IPS DF 4.7 (cell line): ENCODE data around the gene CLDN24.

Experiments used
- DNase-seq: peaks from one replicate; pipeline ENCODE4 v3.0.0-alpha.2; 2013; ENCODE audit warnings: low spot score; ENCODE audit errors: extremely low read depth

CLDN24 gene

GRCh38 chr4:183323295-183323694 lies 1.1 kb upstream of the CLDN24 start:
- DNase-seq, result no peak

- DNase-seq, result no peak
These were observed 710 bp downstream of the CLDN24 start for GRCh38 chr4:183321516-183321915.

GRCh38 chr4:183321079-183321478 lies 1.1 kb downstream of the CLDN24 start:
- no peak for DNase-seq

GRCh38 chr4:183320211-183321059 lies 1.8 kb downstream of the CLDN24 start, which contains the start of gene CLDN22:
Gene CLDN22 (minus strand): TSS chr4:183320276. CDS start chr4:183320218, 58 bp downstream.
- DNase-seq, result no peak

GRCh38 chr4:183318656-183319055 lies 3.6 kb downstream of the CLDN24 start:
- DNase-seq, result no peak

- no peak for DNase-seq
These were observed 7.4 kb downstream of the CLDN24 start for GRCh38 chr4:183314806-183315205.

GRCh38 chr4:183314336-183314735 lies 7.9 kb downstream of the CLDN24 start:
- no peak for DNase-seq

- no peak for DNase-seq
These were observed 9.4 kb downstream of the CLDN24 start for GRCh38 chr4:183312841-183313240.

- no peak for DNase-seq
These were observed 15.4 kb downstream of the CLDN24 start for GRCh38 chr4:183306811-183307210.

- no peak for DNase-seq
These were observed 17.7 kb downstream of the CLDN24 start for GRCh38 chr4:183304538-183304937.

- DNase-seq, result no peak
These were observed 18.2 kb downstream of the CLDN24 start for GRCh38 chr4:183304067-183304466.

GRCh38 chr4:183303301-183303700 lies 18.9 kb downstream of the CLDN24 start:
- DNase-seq, result no peak

- no peak for DNase-seq
These were observed 21.6 kb downstream of the CLDN24 start for GRCh38 chr4:183300655-183301054.

- no peak for DNase-seq
These were observed 22.2 kb downstream of the CLDN24 start for GRCh38 chr4:183300070-183300469.

GRCh38 chr4:183299464-183299863 lies 22.8 kb downstream of the CLDN24 start:
- DNase-seq, result no peak

GRCh38 chr4:183297675-183298074 lies 24.6 kb downstream of the CLDN24 start:
- DNase-seq, result no peak

- DNase-seq, result no peak
These were observed 26.5 kb downstream of the CLDN24 start for GRCh38 chr4:183295711-183296110.

- DNase-seq, result no peak
These were observed 31.2 kb downstream of the CLDN24 start for GRCh38 chr4:183291070-183291469.

- DNase-seq, result no peak
These were observed 32.5 kb downstream of the CLDN24 start for GRCh38 chr4:183289688-183290087.

- DNase-seq, result no peak
These were observed 33.3 kb downstream of the CLDN24 start for GRCh38 chr4:183288955-183289354.

GRCh38 chr4:183287677-183288076 lies 34.5 kb downstream of the CLDN24 start:
- DNase-seq, result no peak

GRCh38 chr4:183287309-183287659 lies 34.9 kb downstream of the CLDN24 start:
- no peak for DNase-seq

- no peak for DNase-seq
These were observed 35.5 kb downstream of the CLDN24 start for GRCh38 chr4:183286590-183287308.
